Ectodermal cell (in vitro differentiated cells): ENCODE data around the gene NMNAT2.
"Not testable (repeated sequence)": the region's sequence is repeated elsewhere in the genome, so short reads cannot be mapped to it uniquely, and the experiment has no call there.

Experiments used
- H3K27ac ChIP-seq: 2 replicates; pipeline ENCODE4 v1.7.0; 2013; ENCODE audit warnings: mild to moderate bottlenecking, low read depth, low read length; ENCODE audit not compliant: insufficient read depth, poor library complexity, severe bottlenecking
- H3K27me3 ChIP-seq: 2 replicates; pipeline ENCODE4 v1.7.0; 2013; ENCODE audit warnings: mild to moderate bottlenecking, low read length; ENCODE audit not compliant: insufficient read depth, control insufficient read depth, poor library complexity, severe bottlenecking
- H3K36me3 ChIP-seq: one replicate; pipeline ENCODE4 v1.7.0; 2013; ENCODE audit warnings: low read length; ENCODE audit not compliant: control insufficient read depth, insufficient read depth
- H3K4me1 ChIP-seq: one replicate; pipeline ENCODE4 v1.7.0; 2013; ENCODE audit warnings: low read length; ENCODE audit not compliant: control insufficient read depth, insufficient read depth
- H3K4me3 ChIP-seq: 2 replicates; pipeline ENCODE4 v1.7.0; 2013; ENCODE audit warnings: low read depth, low read length, control low read depth; ENCODE audit not compliant: insufficient read depth
- H3K9me3 ChIP-seq: 2 replicates; pipeline ENCODE4 v1.7.0; 2013; ENCODE audit warnings: mild to moderate bottlenecking, low read length, moderate library complexity; ENCODE audit not compliant: control insufficient read depth
- WGBS, 2 experiments: methylation state at CpG; one replicate each; pipeline ENCODE4 v1.1.7; 2013; ENCODE audit warnings: missing lambda C conversion rate in 2 of 2; 5-methylcytosine and 5-hydroxymethylcytosine counted together

Gene NMNAT2

DNA sequence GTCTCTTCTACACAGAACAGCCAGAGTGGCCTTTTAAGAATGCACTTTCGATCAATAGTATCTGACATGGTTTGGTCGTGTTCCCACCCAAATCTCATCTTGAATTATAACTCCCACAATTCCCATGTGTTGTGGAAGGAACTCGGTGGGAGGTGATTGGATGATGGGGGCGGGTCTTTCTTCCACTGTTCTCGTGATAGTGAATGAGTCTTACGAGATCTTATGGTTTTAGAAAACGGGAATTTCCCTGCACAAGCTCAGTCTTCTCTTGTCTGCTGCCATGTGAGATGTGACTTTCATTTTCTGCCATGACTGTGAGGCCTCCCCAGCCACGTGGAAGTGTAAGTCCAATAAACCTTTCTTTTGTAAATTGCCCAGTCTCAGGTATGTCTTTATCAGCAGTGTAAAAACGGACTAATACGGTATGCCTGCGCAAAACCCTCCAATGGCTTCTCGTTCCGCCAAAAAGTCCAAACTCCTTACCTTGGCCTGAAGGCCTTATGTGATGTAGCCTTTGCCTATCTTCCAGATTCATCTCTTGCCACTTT is 31.1 kb upstream of the NMNAT2 start:
- Histone ChIP-seq H3K4me1 (no peaks in the 10 kb centered on the region), H3K9me3 (no peaks in the 10 kb centered on the region), H3K27me3 (no peaks in the 10 kb centered on the region), H3K4me3 (no peak overlapping the region), H3K27ac (no peak overlapping the region), H3K36me3 (no peaks in the 10 kb centered on the region)
- 88 to 92% methylated on average over 13 of the region's 13 CpGs for WGBS, 2 experiments

GRCh38 chr1:183444243-183444642 is 26.1 kb upstream of the NMNAT2 start:
- 49 to 67% methylated on average over 2 to 3 of the region's 3 CpGs for WGBS, 2 experiments
- Histone ChIP-seq H3K36me3 (no peaks in the 10 kb centered on the region), H3K9me3 (no peaks in the 10 kb centered on the region), H3K4me1 (no peaks in the 10 kb centered on the region), H3K4me3 (no peak overlapping the region), H3K27ac (no peak overlapping the region), H3K27me3 (no peaks in the 10 kb centered on the region)

- Histone ChIP-seq H3K27ac (no peak overlapping the region), H3K36me3 (no peaks in the 10 kb centered on the region), H3K4me3 (no peak overlapping the region)
Observed at GRCh38 chr1:183443466-183443865, 25.3 kb upstream of the NMNAT2 start.

GRCh38 chr1:183443011-183443410 is 24.8 kb upstream of the NMNAT2 start:
- no peaks in the 10 kb centered on the region for H3K9me3 ChIP-seq
- no peaks in the 10 kb centered on the region for H3K4me1 ChIP-seq
- no peak overlapping the region for H3K27ac ChIP-seq
- no peaks in the 10 kb centered on the region for H3K36me3 ChIP-seq
- no peak overlapping the region for H3K4me3 ChIP-seq
- no peaks in the 10 kb centered on the region for H3K27me3 ChIP-seq
- WGBS, 2 experiments: 93 to 95% methylated on average over 1 to 2 of the region's 2 CpGs

More at GRCh38 chr1:183443466-183443865, 25.3 kb upstream of the NMNAT2 start:
- WGBS, 2 experiments: 90 to 100% methylated on average over 1 of the region's 1 CpG
- no peaks in the 10 kb centered on the region for H3K4me1 ChIP-seq
- H3K9me3 ChIP-seq: no peaks in the 10 kb centered on the region
- H3K27me3 ChIP-seq: no peaks in the 10 kb centered on the region

GRCh38 chr1:183438060-183438459 is 19.9 kb upstream of the NMNAT2 start:
- WGBS, 2 experiments: no CpG with 5 or more reads among the region's 2 CpGs
- Histone ChIP-seq H3K9me3 (no peaks in the 10 kb centered on the region), H3K4me1 (no peaks in the 10 kb centered on the region), H3K4me3 (no peak overlapping the region), H3K27ac (no peak overlapping the region), H3K36me3 (no peaks in the 10 kb centered on the region), H3K27me3 (no peaks in the 10 kb centered on the region)

DNA sequence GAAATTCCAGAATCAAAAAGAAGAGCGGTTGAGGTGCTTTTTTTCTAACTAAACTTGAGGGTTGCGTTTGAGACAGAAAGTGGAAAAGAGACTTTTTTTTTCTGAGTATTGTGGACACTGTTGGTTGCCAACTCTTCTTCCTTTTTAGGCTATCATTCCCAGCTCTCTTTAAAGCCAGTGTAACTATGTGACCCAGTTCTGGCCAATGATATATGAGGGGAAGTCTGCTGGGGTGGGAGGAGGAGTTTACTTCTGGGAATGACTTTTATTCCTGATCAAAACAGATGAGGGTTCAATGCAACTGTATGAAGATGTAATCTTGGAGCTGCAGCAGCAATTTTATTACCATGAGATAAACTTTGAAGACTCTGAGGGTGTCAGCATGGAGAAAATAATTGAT is 17.3 kb upstream of the NMNAT2 start:
- Histone ChIP-seq H3K4me1 (no peaks in the 10 kb centered on the region), H3K27me3 (no peaks in the 10 kb centered on the region), H3K27ac (no peak overlapping the region), H3K4me3 (no peak overlapping the region), H3K9me3 (no peaks in the 10 kb centered on the region), H3K36me3 (no peaks in the 10 kb centered on the region)
- WGBS, 2 experiments: 97 to 100% methylated on average over 2 of the region's 2 CpGs

- Histone ChIP-seq H3K27me3 (no peaks in the 10 kb centered on the region), H3K4me1 (no peaks in the 10 kb centered on the region), H3K4me3 (no peak overlapping the region), H3K27ac (no peak overlapping the region), H3K9me3 (no peaks in the 10 kb centered on the region), H3K36me3 (no peaks in the 10 kb centered on the region)
- 11 to 32% methylated on average over 1 of the region's 1 CpG for WGBS, 2 experiments
Observed at GRCh38 chr1:183433703-183434102, 15.5 kb upstream of the NMNAT2 start.

DNA sequence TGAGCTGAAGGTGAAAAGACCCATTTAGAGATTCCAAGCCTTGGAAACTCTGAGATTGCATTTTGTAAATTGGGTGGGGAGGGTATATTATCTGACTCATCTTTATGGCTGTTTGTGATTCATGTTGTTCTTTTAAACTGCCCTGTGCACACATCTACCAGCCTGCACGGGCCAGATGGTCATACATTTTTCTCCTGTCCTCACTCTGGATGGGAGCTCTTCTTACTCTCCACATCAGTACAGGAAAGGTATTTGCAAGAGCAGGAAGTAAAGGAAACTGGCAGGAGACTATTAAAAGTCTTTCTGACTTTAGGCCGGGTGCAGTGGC is 14.3 kb upstream of the NMNAT2 start:
- H3K4me1 ChIP-seq: no peaks in the 10 kb centered on the region
- H3K27ac ChIP-seq: no peak overlapping the region
- no peak overlapping the region for H3K4me3 ChIP-seq
- no peaks in the 10 kb centered on the region for H3K9me3 ChIP-seq
- no peaks in the 10 kb centered on the region for H3K27me3 ChIP-seq
- 87 to 90% methylated on average over 2 of the region's 2 CpGs for WGBS, 2 experiments
- no peaks in the 10 kb centered on the region for H3K36me3 ChIP-seq

DNA sequence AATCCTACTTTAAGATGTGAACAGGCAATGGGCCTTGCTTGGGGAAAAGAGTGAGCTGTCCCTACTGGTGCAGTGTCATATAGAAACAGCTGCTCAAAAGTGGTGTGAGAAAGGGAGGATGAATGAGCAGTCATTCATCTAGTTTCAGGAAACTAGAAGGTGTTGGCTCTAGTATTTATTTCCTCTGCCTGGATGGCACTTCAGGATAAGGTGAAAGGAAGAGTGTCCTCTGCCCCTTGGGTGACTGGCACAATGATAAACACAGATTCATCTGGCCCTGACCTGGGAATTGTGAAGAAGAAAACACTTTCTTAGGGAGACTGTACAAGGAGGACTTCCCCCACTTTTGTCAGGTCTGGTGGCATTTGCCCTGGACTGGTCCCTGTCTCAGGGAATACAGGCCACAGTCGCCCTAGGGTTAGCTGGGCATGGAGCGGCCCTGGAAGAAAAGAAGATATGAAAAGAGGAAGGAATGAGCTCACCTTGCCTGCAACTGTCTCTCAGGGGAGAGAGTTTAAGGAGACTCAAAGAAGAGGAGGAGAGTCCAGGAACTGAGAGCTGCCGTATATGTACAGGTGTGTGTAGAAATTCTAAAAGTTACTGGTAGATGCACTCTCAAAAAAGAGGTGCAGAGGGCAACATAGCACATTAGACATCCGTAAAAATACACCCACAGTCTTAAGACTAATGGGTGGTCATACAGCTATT is 13.8 kb upstream of the NMNAT2 start:
- Histone ChIP-seq H3K36me3 (no peaks in the 10 kb centered on the region), H3K9me3 (no peaks in the 10 kb centered on the region), H3K27ac (no peak overlapping the region), H3K4me3 (no peak overlapping the region), H3K4me1 (no peaks in the 10 kb centered on the region), H3K27me3 (no peaks in the 10 kb centered on the region)
- 94 to 96% methylated on average over 4 of the region's 4 CpGs for WGBS, 2 experiments

GRCh38 chr1:183427591-183427990 is 9.4 kb upstream of the NMNAT2 start:
- H3K27me3 ChIP-seq, H3K36me3 ChIP-seq, H3K27ac ChIP-seq, H3K4me3 ChIP-seq, H3K9me3 ChIP-seq, H3K4me1 ChIP-seq: not testable (repeated sequence)
- WGBS, 2 experiments: 61 to 77% methylated on average over 2 to 3 of the region's 3 CpGs

- Histone ChIP-seq H3K4me1 (no peaks in the 10 kb centered on the region), H3K9me3 (no peaks in the 10 kb centered on the region), H3K36me3 (no peaks in the 10 kb centered on the region), H3K27me3 (peaks cover under 1% of the 10 kb centered on the region), H3K4me3 (no peak overlapping the region), H3K27ac (no peak overlapping the region)
Observed at GRCh38 chr1:183424691-183425090, 6.5 kb upstream of the NMNAT2 start.
